ENCODE data around the gene OAF. TPM values are rescaled to one million over a fixed set of nuclear protein-coding genes. Genes with fewer than 3 reads are reported as not detected.
"Not testable (repeated sequence)": the region's sequence is repeated elsewhere in the genome, so short reads cannot be mapped to it uniquely, and the experiment has no call there.

Gene OAF
- total RNA-seq, 1 experiment from 2014 or later: 0.30 TPM

DNA sequence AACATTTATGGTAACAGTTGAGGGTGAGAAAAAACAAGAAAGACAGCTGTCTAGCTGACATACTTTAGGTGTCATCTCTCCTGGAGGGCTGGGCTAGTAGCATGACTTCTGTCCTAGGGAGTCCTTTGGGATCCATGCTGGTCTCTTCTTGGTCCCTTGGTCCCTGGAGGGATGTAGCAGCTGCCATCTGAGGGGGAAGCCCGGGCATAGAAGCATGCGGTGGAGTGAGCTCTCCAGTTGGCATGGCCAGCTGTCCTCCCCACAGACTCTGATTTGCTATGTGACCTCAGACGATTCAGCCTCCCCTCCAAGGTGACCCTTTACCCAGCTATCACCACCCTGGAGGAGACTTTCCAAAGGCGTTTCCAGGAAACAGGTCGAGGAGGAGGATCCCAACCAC is 57.9 kb downstream of the OAF start:
- H3K27ac ChIP-seq (ENCODE audit: low read length): no peak overlapping the region
- H3K4me1 ChIP-seq (ENCODE audit: low read length): peaks cover 51% of the 10 kb centered on the region
- H3K36me3 ChIP-seq (ENCODE audit: insufficient read depth, low read length): no peaks in the 10 kb centered on the region
- H4K20me1 ChIP-seq (ENCODE audit: insufficient read depth, low read depth, low read length): no peaks in the 10 kb centered on the region
- no peak overlapping the region for H2AFZ ChIP-seq (ENCODE audit: low read length)
- H3K9me2 ChIP-seq (replicated peaks; ENCODE audit: insufficient read depth, low read length): no peaks in the 10 kb centered on the region
- no peaks in the 10 kb centered on the region for H3K79me2 ChIP-seq (ENCODE audit: low read length)
- no peaks in the 10 kb centered on the region for H3K27me3 ChIP-seq (ENCODE audit: low read length)
- H3K9ac ChIP-seq (ENCODE audit: low read length): no peak overlapping the region
- H3K4me2 ChIP-seq (ENCODE audit: low read depth, low read length, poor library complexity, severe bottlenecking): no peak overlapping the region
- DNase-seq: peak; percentile 37
- no peak overlapping the region for H3K4me3 ChIP-seq (ENCODE audit: low read length)
- no peaks in the 10 kb centered on the region for H3K9me3 ChIP-seq (ENCODE audit: low read length)

DNA sequence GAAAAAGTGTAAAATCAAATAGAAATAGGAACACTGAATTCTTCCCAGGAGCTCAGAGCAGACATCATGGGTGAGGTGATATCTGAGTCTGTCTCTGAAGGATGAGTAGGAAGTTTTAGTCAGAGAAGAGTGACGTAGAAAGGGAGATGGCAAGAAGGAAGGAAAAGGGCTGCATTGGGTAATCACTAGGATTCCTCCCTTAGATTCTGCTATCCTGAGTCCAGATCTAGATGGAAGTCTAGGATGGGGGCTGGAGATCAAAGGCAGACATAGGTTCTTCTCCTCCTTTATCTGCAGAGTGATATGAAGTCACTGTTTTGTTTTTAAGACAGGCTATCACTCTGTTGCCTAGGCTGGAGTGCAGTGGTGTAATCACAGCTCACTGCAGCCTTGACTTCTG is 59.6 kb downstream of the OAF start:
- no peaks in the 10 kb centered on the region for H3K36me3 ChIP-seq (ENCODE audit: insufficient read depth, low read length)
- H3K79me2 ChIP-seq (ENCODE audit: low read length): no peaks in the 10 kb centered on the region
- no peaks in the 10 kb centered on the region for H3K9me3 ChIP-seq (ENCODE audit: low read length)
- H3K9me2 ChIP-seq (replicated peaks; ENCODE audit: insufficient read depth, low read length): no peaks in the 10 kb centered on the region
- H4K20me1 ChIP-seq (ENCODE audit: insufficient read depth, low read depth, low read length): no peaks in the 10 kb centered on the region
- H3K4me3 ChIP-seq (ENCODE audit: low read length): no peak overlapping the region
- H3K9ac ChIP-seq (ENCODE audit: low read length): no peak overlapping the region
- no peak overlapping the region for H2AFZ ChIP-seq (ENCODE audit: low read length)
- H3K4me1 ChIP-seq (ENCODE audit: low read length): peaks cover 37% of the 10 kb centered on the region
- DNase-seq: no peak
- H3K27ac ChIP-seq (ENCODE audit: low read length): no peak overlapping the region
- H3K27me3 ChIP-seq (ENCODE audit: low read length): no peaks in the 10 kb centered on the region
- no peak overlapping the region for H3K4me2 ChIP-seq (ENCODE audit: low read depth, low read length, poor library complexity, severe bottlenecking)

DNA sequence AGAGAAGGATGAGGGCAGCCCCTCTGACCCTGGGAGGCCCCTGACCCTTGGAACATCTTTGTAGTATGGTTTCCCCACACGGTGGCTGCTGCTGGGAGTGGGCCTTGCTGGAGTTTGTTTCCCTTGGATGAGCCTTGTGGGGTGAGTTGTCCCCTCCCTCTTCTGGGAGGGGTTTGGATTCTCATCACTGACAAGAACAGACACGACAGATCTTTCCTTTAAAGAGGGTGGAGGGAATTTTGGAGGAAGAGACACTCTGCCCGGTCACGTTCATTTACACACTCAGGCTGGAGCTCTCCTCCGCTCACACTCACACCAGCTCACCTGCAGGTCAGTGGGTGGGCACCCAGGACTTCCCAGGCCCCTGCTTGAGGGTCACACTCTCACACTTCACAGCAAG is 60.8 kb downstream of the OAF start:
- DNase-seq: no peak
- no peaks in the 10 kb centered on the region for H3K36me3 ChIP-seq (ENCODE audit: insufficient read depth, low read length)

DNA sequence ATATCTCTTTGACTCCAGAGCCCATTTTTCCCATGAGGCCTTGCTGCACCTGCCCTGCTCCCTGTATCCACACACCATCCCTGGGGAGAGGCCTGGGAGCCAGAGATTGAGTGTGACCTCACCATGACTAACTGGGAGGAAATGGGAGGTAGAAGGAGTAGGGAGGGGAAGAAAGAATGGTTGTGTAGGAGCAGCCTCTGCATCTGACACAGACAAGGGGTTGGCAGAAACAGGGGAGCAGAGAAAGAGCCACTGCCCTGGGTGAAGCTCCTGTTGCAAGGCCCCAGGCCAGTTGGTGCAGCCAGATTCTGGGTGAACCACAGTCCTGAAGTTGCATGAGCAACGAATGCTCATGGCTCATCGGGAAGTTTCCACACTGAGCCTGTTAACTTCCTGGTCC is 61.5 kb downstream of the OAF start:
- no peaks in the 10 kb centered on the region for H3K79me2 ChIP-seq (ENCODE audit: low read length)
- no peak overlapping the region for H3K4me2 ChIP-seq (ENCODE audit: low read depth, low read length, poor library complexity, severe bottlenecking)
- no peaks in the 10 kb centered on the region for H3K9me3 ChIP-seq (ENCODE audit: low read length)
- H3K9me2 ChIP-seq (replicated peaks; ENCODE audit: insufficient read depth, low read length): no peaks in the 10 kb centered on the region
- peaks cover 18% of the 10 kb centered on the region for H3K4me1 ChIP-seq (ENCODE audit: low read length)
- no peaks in the 10 kb centered on the region for H3K27me3 ChIP-seq (ENCODE audit: low read length)
- H2AFZ ChIP-seq (ENCODE audit: low read length): no peak overlapping the region
- H3K27ac ChIP-seq (ENCODE audit: low read length): no peak overlapping the region
- H4K20me1 ChIP-seq (ENCODE audit: insufficient read depth, low read depth, low read length): no peaks in the 10 kb centered on the region
- no peak overlapping the region for H3K9ac ChIP-seq (ENCODE audit: low read length)
- no peak overlapping the region for H3K4me3 ChIP-seq (ENCODE audit: low read length)
- no peak for DNase-seq
- no peaks in the 10 kb centered on the region for H3K36me3 ChIP-seq (ENCODE audit: insufficient read depth, low read length)

More for the DNA sequence above, 60.8 kb downstream of the OAF start:
- Histone ChIP-seq H3K4me1 (ENCODE audit: low read length) (peaks cover 24% of the 10 kb centered on the region), H4K20me1 (ENCODE audit: insufficient read depth, low read depth, low read length) (no peaks in the 10 kb centered on the region), H3K9ac (ENCODE audit: low read length) (no peak overlapping the region), H3K27ac (ENCODE audit: low read length) (no peak overlapping the region), H2AFZ (ENCODE audit: low read length) (no peak overlapping the region), H3K79me2 (ENCODE audit: low read length) (no peaks in the 10 kb centered on the region), H3K9me3 (ENCODE audit: low read length) (no peaks in the 10 kb centered on the region), H3K4me3 (ENCODE audit: low read length) (no peak overlapping the region), H3K4me2 (ENCODE audit: low read depth, low read length, poor library complexity, severe bottlenecking) (no peak overlapping the region), H3K9me2 (replicated peaks; ENCODE audit: insufficient read depth, low read length) (no peaks in the 10 kb centered on the region), H3K27me3 (ENCODE audit: low read length) (no peaks in the 10 kb centered on the region)

DNA sequence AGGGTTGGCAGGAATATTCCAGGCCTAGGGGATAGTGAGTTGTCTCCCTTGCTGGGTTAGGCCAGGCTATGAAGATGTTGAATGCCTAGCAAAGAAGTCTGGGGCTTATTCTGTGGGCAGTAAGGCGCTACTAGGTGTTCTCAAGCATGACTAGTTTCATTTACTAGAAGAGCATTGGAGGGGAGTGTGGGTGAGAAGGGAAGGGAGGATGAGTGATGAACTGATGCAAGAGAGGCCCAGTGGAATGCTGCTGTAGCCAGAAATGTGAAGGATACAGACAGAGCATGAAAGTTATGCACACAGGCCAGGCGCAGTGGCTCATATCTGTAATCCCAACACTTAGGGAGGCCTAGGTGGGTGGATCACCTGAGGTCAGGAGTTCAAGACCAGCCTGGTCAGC is 62.6 kb downstream of the OAF start:
- H2AFZ ChIP-seq (ENCODE audit: low read length): no peak overlapping the region
- H3K27me3 ChIP-seq (ENCODE audit: low read length): no peaks in the 10 kb centered on the region
- H4K20me1 ChIP-seq (ENCODE audit: insufficient read depth, low read depth, low read length): no peaks in the 10 kb centered on the region
- H3K9me2 ChIP-seq (replicated peaks; ENCODE audit: insufficient read depth, low read length): no peaks in the 10 kb centered on the region
- H3K9ac ChIP-seq (ENCODE audit: low read length): no peak overlapping the region
- H3K9me3 ChIP-seq (ENCODE audit: low read length): no peaks in the 10 kb centered on the region
- no peak overlapping the region for H3K4me2 ChIP-seq (ENCODE audit: low read depth, low read length, poor library complexity, severe bottlenecking)
- H3K4me3 ChIP-seq (ENCODE audit: low read length): no peak overlapping the region
- DNase-seq: no peak
- H3K79me2 ChIP-seq (ENCODE audit: low read length): no peaks in the 10 kb centered on the region
- H3K27ac ChIP-seq (ENCODE audit: low read length): no peak overlapping the region
- peaks cover 10% of the 10 kb centered on the region for H3K4me1 ChIP-seq (ENCODE audit: low read length)
- no peaks in the 10 kb centered on the region for H3K36me3 ChIP-seq (ENCODE audit: insufficient read depth, low read length)

DNA sequence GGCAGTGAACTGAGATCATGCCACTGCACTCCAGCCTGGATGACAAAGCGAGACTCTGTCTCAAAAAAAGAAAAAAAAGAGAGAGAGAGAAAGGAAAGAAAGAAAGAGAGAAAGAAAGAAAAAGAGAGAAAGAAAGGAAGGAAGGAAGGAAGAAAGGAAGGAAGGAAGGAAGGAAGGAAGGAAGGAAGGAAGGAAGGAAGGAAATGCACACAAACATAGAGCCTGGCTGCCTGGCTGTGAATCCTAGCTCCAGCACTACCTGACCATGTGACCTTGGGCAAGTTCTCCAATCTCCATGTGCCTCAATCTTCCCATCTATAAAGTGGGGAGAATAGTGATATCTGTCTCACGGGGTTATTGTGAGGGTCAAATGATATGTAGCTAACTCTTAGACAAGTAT is 63.1 kb downstream of the OAF start:
- not testable (repeated sequence) for H3K27ac ChIP-seq (ENCODE audit: low read length); H4K20me1 ChIP-seq (ENCODE audit: insufficient read depth, low read depth, low read length); H3K27me3 ChIP-seq (ENCODE audit: low read length); H3K79me2 ChIP-seq (ENCODE audit: low read length); H3K4me1 ChIP-seq (ENCODE audit: low read length); H3K4me3 ChIP-seq (ENCODE audit: low read length); H3K4me2 ChIP-seq (ENCODE audit: low read depth, low read length, poor library complexity, severe bottlenecking); H3K36me3 ChIP-seq (ENCODE audit: insufficient read depth, low read length); DNase-seq; H3K9me3 ChIP-seq (ENCODE audit: low read length); H2AFZ ChIP-seq (ENCODE audit: low read length); H3K9me2 ChIP-seq (replicated peaks; ENCODE audit: insufficient read depth, low read length); H3K9ac ChIP-seq (ENCODE audit: low read length)

DNA sequence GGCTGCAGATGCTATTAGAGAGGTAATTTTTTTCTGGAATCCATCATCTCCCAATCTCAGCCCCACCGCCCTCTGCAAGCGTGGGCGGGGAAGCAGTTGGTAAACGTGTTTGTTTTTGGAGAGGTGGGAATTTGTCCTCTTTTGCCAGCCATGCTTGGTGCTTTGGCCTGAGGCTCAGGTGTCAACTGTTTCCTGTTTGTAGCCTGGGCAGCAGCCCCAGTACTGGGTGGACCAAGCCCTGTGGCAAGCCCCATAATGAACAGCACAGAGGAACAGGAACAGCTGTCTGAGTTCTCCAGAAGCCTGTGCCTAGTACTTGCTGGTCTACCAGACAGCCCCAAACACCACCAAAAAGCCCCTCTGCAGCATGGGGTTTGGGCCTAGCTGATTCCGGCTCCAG is 68.7 kb downstream of the OAF start:
- Histone ChIP-seq H4K20me1 (ENCODE audit: insufficient read depth, low read depth, low read length) (no peaks in the 10 kb centered on the region), H3K27ac (ENCODE audit: low read length) (no peak overlapping the region)
- DNase-seq: no peak

More for the DNA sequence above, 68.7 kb downstream of the OAF start:
- no peaks in the 10 kb centered on the region for H3K4me1 ChIP-seq (ENCODE audit: low read length)
- no peaks in the 10 kb centered on the region for H3K79me2 ChIP-seq (ENCODE audit: low read length)
- H3K4me3 ChIP-seq (ENCODE audit: low read length): no peak overlapping the region
- H3K27me3 ChIP-seq (ENCODE audit: low read length): no peaks in the 10 kb centered on the region
- H3K9ac ChIP-seq (ENCODE audit: low read length): no peak overlapping the region
- no peaks in the 10 kb centered on the region for H3K9me3 ChIP-seq (ENCODE audit: low read length)
- no peaks in the 10 kb centered on the region for H3K36me3 ChIP-seq (ENCODE audit: insufficient read depth, low read length)
- no peak overlapping the region for H3K4me2 ChIP-seq (ENCODE audit: low read depth, low read length, poor library complexity, severe bottlenecking)
- no peaks in the 10 kb centered on the region for H3K9me2 ChIP-seq (replicated peaks; ENCODE audit: insufficient read depth, low read length)
- H2AFZ ChIP-seq (ENCODE audit: low read length): no peak overlapping the region

Other genes with a start within 250 kb of the OAF start
- not detected in 2 replicates for gene TRIM29, start 72.9 kb upstream of the OAF start, total RNA-seq (2014; rRNA removed; shearing (Covaris generic); ENCODE audit: low replicate concordance)
- 0.11 TPM in 1 of 2 replicates, not detected in the other for gene POU2F3, start 29.1 kb downstream of the OAF start, total RNA-seq (2014; rRNA removed; shearing (Covaris generic); ENCODE audit: low replicate concordance)
- gene TLCD5, start 114.3 kb downstream of the OAF start, total RNA-seq (2014; rRNA removed; shearing (Covaris generic); ENCODE audit: low replicate concordance): 4.3 and 4.5 TPM in 2 replicates
- 14.0 and 15.4 TPM in 2 replicates for gene ARHGEF12, start 125.4 kb downstream of the OAF start, total RNA-seq (2014; rRNA removed; shearing (Covaris generic); ENCODE audit: low replicate concordance)